Hepatocyte (in vitro differentiated cells): ENCODE data around the gene CPA5.

ENCODE experiments used
- CTCF ChIP-seq: fragments of 200-600 bp; sonication (generic); IDR thresholded peaks from 2 replicates; pipeline ENCODE4 v1.5.1; 2016; ENCODE audit warnings: antibody characterized with exemption, mild to moderate bottlenecking; ENCODE audit not compliant: poor library complexity
- EZH2 ChIP-seq: fragments of 200-600 bp; sonication (generic); IDR thresholded peaks from 2 replicates; pipeline ENCODE4 v1.6.1; 2016; ENCODE audit warnings: antibody characterized with exemption, mild to moderate bottlenecking, borderline replicate concordance

DNA sequence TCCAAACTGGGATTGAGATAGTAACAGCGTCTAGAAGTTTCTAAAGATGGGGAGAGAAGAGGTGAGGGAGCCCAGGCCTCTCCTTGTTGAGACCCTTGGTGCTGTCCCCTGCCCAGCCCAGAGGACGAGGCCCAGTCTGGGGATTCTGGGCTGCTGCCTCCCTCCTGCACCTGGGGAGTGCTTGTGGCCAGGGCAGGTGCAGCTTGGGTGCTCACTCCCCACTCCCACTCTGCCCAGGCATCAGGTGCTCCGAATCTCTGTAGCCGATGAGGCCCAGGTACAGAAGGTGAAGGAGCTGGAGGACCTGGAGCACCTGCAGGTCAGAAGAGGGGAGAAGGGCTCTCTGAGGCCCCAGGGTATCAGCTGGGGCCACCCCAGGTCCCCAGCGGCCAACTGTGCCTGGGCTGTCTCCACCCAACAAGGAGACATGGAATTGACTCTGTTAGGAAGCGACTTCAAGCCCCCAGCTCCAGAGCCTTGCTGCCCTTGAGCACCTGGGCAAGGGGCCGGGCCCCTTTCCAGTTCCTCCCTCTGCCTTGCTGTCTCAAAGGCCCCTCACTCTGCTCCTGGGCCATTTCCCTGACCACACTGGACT lies 36.3 kb downstream of the CPA5 start:
- TF ChIP-seq EZH2 (no peak), CTCF (no peak)
